ENCODE results near the gene HSD17B7. TPM values are rescaled to one million over a fixed set of nuclear protein-coding genes. Genes with fewer than 3 reads are reported as not detected.

Gene HSD17B7
- total RNA-seq, 2 donors from 2014 or later = 17.7 to 32.1 TPM

- DNase-seq = no peak
- Histone ChIP-seq H3K27me3 (no peaks in the 10 kb centered on the region), H3K4me3 (no peak overlapping the region), H3K9me3 (no peaks in the 10 kb centered on the region), H3K4me1 (no peaks in the 10 kb centered on the region), H3K36me3 (no peaks in the 10 kb centered on the region), H3K9ac (ENCODE audit: low read depth in 2 of 2, low read length in 2 of 2) (no peak overlapping the region), H3K27ac (no peak overlapping the region)
- TF ChIP-seq, protein P1, sequence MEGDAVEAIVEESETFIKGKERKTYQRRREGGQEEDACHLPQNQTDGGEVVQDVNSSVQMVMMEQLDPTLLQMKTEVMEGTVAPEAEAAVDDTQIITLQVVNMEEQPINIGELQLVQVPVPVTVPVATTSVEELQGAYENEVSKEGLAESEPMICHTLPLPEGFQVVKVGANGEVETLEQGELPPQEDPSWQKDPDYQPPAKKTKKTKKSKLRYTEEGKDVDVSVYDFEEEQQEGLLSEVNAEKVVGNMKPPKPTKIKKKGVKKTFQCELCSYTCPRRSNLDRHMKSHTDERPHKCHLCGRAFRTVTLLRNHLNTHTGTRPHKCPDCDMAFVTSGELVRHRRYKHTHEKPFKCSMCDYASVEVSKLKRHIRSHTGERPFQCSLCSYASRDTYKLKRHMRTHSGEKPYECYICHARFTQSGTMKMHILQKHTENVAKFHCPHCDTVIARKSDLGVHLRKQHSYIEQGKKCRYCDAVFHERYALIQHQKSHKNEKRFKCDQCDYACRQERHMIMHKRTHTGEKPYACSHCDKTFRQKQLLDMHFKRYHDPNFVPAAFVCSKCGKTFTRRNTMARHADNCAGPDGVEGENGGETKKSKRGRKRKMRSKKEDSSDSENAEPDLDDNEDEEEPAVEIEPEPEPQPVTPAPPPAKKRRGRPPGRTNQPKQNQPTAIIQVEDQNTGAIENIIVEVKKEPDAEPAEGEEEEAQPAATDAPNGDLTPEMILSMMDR (IDR thresholded peaks at IDR 0.05) = no peak
- intact Hi-C loops (cut with DNase I) = no loop called here
Observed at GRCh38 chr1:162840250-162840839, 49.8 kb downstream of the HSD17B7 start.

DNA sequence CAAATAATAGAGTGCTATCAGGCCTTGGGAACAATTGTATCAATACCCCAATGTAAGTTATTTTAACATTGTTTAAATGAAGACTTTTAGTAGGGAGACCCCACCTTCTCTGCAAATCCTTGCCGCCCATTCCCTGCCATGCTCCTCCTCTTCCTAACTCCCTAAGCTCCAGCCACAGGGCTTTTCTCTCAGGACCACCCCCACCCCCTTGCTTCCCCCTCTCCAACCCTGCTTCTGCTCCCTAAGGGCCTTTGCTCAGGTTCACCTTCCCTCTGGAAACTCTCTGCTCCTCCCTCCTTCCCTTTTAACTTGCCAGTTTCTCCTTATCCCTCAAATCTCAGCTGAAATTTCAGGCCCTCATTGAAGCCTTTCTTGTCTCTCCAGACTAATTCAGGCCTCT lies 53.7 kb downstream of the HSD17B7 start:
- intact Hi-C loops (cut with DNase I) = no loop called here
- TF ChIP-seq, protein P1 (IDR thresholded peaks at IDR 0.05) = no peak
- no peaks in the 10 kb centered on the region for H3K36me3 ChIP-seq
- no peak overlapping the region for H3K4me3 ChIP-seq
- H3K9ac ChIP-seq (ENCODE audit: low read depth in 2 of 2, low read length in 2 of 2) = no peak overlapping the region
- DNase-seq = no peak
- no peak overlapping the region for H3K27ac ChIP-seq
- no peaks in the 10 kb centered on the region for H3K27me3 ChIP-seq
- H3K4me1 ChIP-seq = no peaks in the 10 kb centered on the region
- no peaks in the 10 kb centered on the region for H3K9me3 ChIP-seq

DNA sequence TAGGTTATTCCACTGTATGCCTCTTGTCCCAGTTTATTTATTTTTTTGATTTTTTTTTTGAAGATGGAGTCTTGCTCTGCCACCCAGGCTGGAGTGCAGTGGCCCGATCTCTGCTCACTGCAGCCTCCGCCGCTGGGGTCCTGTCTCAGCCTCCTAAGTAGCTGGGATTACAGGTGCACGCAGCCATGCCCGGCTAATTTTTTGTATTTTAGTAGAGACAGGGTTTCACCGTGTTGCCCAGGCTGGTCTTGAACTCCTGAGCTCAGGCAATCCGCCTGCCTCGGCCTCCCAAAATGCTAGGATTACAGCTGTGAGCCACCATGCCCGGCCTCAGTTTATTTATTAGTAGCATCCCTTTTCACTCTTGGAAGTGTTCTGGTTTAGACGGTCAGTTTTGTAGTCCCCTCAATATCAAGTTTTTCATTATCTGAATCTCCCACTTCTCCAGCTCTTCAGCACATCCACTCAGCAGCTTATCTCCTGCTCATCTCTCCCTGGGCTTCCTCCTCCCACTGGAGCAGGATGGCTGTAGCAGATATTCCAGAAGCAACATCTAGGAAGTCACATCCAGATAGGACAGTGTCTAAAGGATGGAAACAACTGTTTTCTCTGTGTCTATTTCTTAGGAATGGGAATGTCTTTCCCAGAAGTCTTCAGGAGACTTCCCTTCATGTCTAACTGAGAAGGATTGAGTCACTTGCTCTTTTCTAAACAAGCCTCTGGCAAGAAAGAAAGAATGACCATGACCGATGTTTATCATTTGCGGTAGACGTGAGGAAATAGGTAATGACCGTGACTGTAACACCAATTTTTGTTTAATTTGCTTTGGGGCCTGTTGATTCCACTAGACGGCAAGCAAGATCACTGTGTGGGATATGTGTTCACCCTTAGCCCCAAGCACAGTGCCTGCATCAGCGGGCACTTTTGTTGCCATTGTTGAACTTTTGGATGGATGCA lies 56.0 kb downstream of the HSD17B7 start:
- Histone ChIP-seq H3K36me3 (no peaks in the 10 kb centered on the region), H3K4me3 (no peak overlapping the region), H3K27me3 (no peaks in the 10 kb centered on the region), H3K4me1 (no peaks in the 10 kb centered on the region), H3K9me3 (no peaks in the 10 kb centered on the region), H3K9ac (ENCODE audit: low read depth in 2 of 2, low read length in 2 of 2) (no peak overlapping the region), H3K27ac (no peak overlapping the region)
- TF ChIP-seq, protein P1 (IDR thresholded peaks at IDR 0.05) = no peak
- intact Hi-C loops (cut with DNase I) = no loop called here
- DNase-seq = no peak

GRCh38 chr1:162847839-162848453 lies 57.4 kb downstream of the HSD17B7 start:
- peak; percentile 81 for DNase-seq
- no peak overlapping the region for H3K4me3 ChIP-seq
- TF ChIP-seq, protein P1 (IDR thresholded peaks at IDR 0.05) = peak; percentile 98
- intact Hi-C loops (cut with DNase I) = no loop called here
- no peaks in the 10 kb centered on the region for H3K36me3 ChIP-seq
- H3K27me3 ChIP-seq = no peaks in the 10 kb centered on the region
- H3K9ac ChIP-seq (ENCODE audit: low read depth in 2 of 2, low read length in 2 of 2) = no peak overlapping the region
- H3K27ac ChIP-seq = no peak overlapping the region
- H3K9me3 ChIP-seq = no peaks in the 10 kb centered on the region
- H3K4me1 ChIP-seq = no peaks in the 10 kb centered on the region

- Histone ChIP-seq H3K4me1 (no peaks in the 10 kb centered on the region), H3K9me3 (no peaks in the 10 kb centered on the region), H3K36me3 (no peaks in the 10 kb centered on the region), H3K4me3 (no peak overlapping the region), H3K27me3 (no peaks in the 10 kb centered on the region), H3K27ac (no peak overlapping the region), H3K9ac (ENCODE audit: low read depth in 2 of 2, low read length in 2 of 2) (no peak overlapping the region)
- TF ChIP-seq, protein P1 (IDR thresholded peaks at IDR 0.05) = no peak
- intact Hi-C loops (cut with DNase I) = loop anchor here (10.0 kb wide), 1 partner anchor 215 kb away; the partner anchor contains the start of gene RGS4
- no peak for DNase-seq
Observed at GRCh38 chr1:162849711-162850110, 59.2 kb downstream of the HSD17B7 start.

Data from colonic mucosa (tissue), 4 donors.